ENCODE measurements around the gene KRT83. TPM values are rescaled to one million over a fixed set of nuclear protein-coding genes. Genes with fewer than 3 reads are reported as not detected.
"Not testable (repeated sequence)": the region's sequence is repeated elsewhere in the genome, so short reads cannot be mapped to it uniquely, and the experiment has no call there.

The KRT83 gene
- total and polyA plus RNA-seq, 4 experiments from 2014 or later: not detected

DNA sequence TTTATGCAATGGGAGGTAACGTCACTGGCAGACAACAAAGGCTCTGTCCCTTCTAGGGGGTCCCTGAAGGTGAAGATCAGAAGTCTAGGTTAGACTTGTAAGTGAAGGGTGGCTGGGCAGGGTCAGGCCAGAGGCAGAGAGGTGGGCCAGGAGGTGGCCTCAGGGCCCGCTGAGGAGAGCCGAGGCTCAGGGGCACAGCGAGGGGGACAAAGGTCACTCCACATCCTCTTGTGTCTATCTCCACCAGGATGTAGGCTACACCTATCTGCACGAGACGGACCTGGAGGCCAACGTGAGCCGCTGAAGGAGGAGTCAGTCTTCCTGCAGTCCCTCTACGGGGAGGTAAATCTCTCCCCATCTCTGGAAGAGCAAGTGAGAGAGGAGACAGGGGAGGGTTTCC, 25.8 kb upstream of the KRT83 start:
- intact Hi-C loops (cut with micrococcal nuclease): no loop called here
- POLR2A ChIA-PET (ENCODE audit: partially characterized antibody): interaction anchor here (1.0 kb wide), 1 partner anchor 15 kb away, joined by 3 read pairs; no protein-coding TSS in a partner anchor
- H3K27me3 Mint-ChIP-seq: peaks cover 2 to 5% of the 10 kb centered on the region in 2 donors
- Histone ChIP-seq H3K9me3 (ENCODE audit: control insufficient read depth in 1 of 2, low read length in 2 of 2) (no peaks in the 10 kb centered on the region), H3K27ac (ENCODE audit: low read depth, low read length) (no peak overlapping the region), H3K4me3 (ENCODE audit: low read length in 2 of 2) (no peak overlapping the region), H3K4me1 (ENCODE audit: insufficient read depth, low read length) (peaks cover 14% of the 10 kb centered on the region), H3K36me3 (ENCODE audit: insufficient read depth, low read length) (no peaks in the 10 kb centered on the region), H3K27me3 (ENCODE audit: insufficient read depth, low read length) (no peaks in the 10 kb centered on the region)
- H3K36me3 Mint-ChIP-seq: no peaks in the 10 kb centered on the region
- no peak overlapping the region for H3K27ac Mint-ChIP-seq
- H3K4me1 Mint-ChIP-seq: peaks cover 5 to 12% (median 11%) of the 10 kb centered on the region in 4 donors
- no peak for DNase-seq
- peaks cover 0 to 3% (median 0%) of the 10 kb centered on the region in 8 donors for H3K9me3 Mint-ChIP-seq
- CTCF ChIA-PET (ENCODE audit: partially characterized antibody): interaction anchor here (1.7 kb wide), 1 partner anchor 15 kb away, joined by 4 read pairs; no protein-coding TSS in a partner anchor
- no peak overlapping the region for H3K4me3 Mint-ChIP-seq

DNA sequence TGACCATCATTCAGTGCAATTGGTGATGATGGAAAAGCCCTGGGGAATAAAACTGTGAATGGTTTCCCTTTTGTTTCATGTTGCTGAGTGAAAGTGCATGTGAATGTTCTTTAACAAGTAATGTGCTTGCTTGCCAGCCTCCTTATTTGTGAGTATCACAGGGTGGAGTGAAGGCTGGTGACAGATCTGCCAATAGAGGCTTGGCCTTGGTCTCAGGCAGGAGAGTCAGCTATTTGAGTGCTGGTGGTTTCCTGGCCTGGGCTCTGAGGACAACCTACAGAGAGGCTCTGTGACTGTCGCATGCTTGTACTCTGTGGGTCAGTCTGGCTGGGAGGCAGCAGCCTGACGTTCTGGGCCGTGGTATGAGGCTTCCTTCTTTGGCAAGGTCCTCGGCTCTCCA, 25.4 kb upstream of the KRT83 start:
- Histone ChIP-seq H3K9me3 (ENCODE audit: control insufficient read depth in 1 of 2, low read length in 2 of 2) (no peaks in the 10 kb centered on the region), H3K36me3 (ENCODE audit: insufficient read depth, low read length) (no peaks in the 10 kb centered on the region), H3K27ac (ENCODE audit: low read depth, low read length) (no peak overlapping the region), H3K4me1 (ENCODE audit: insufficient read depth, low read length) (peaks cover 10% of the 10 kb centered on the region), H3K27me3 (ENCODE audit: insufficient read depth, low read length) (no peaks in the 10 kb centered on the region), H3K4me3 (ENCODE audit: low read length in 2 of 2) (no peak overlapping the region)
- no peak overlapping the region for H3K27ac Mint-ChIP-seq
- no peaks in the 10 kb centered on the region for H3K36me3 Mint-ChIP-seq
- peaks cover 2 to 5% of the 10 kb centered on the region in 2 donors for H3K27me3 Mint-ChIP-seq
- H3K9me3 Mint-ChIP-seq: peaks cover 0 to 3% (median 0%) of the 10 kb centered on the region in 8 donors
- no peak for DNase-seq
- peaks cover under 1 to 9% (median 7%) of the 10 kb centered on the region in 4 donors for H3K4me1 Mint-ChIP-seq
- intact Hi-C loops (cut with micrococcal nuclease): no loop called here
- H3K4me3 Mint-ChIP-seq: no peak overlapping the region
- ChIA-PET POLR2A (ENCODE audit: partially characterized antibody) (no interaction called here), CTCF (ENCODE audit: partially characterized antibody) (no interaction called here)

DNA sequence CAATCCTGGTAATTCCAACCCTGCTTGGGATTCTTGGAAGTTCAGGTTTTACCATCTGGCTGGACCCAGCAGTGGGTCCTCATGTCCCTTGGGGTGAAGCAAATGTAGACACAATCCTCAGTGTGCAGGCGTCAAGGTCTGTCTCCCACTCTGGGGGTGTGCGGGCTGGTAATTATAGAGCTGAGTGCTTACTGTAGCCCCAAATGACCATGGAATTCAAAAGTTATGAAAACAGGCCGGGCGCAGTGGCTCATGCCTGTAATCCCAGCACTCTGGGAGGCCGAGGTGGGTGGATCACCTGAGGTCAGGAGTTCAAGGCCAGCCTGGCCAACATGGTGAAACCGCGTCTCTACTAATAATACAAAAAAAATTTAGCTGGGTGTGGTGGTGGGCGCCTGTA, 23.8 kb upstream of the KRT83 start:
- H3K4me1 Mint-ChIP-seq; H3K4me3 Mint-ChIP-seq; POLR2A ChIA-PET (ENCODE audit: partially characterized antibody); DNase-seq; H3K36me3 Mint-ChIP-seq; H3K27me3 ChIP-seq (ENCODE audit: insufficient read depth, low read length); H3K27ac Mint-ChIP-seq; H3K9me3 ChIP-seq (ENCODE audit: control insufficient read depth in 1 of 2, low read length in 2 of 2); H3K27ac ChIP-seq (ENCODE audit: low read depth, low read length); H3K9me3 Mint-ChIP-seq; intact Hi-C loops (cut with micrococcal nuclease); H3K4me3 ChIP-seq (ENCODE audit: low read length in 2 of 2); H3K36me3 ChIP-seq (ENCODE audit: insufficient read depth, low read length); H3K4me1 ChIP-seq (ENCODE audit: insufficient read depth, low read length); CTCF ChIA-PET (ENCODE audit: partially characterized antibody); H3K27me3 Mint-ChIP-seq: not testable (repeated sequence)

DNA sequence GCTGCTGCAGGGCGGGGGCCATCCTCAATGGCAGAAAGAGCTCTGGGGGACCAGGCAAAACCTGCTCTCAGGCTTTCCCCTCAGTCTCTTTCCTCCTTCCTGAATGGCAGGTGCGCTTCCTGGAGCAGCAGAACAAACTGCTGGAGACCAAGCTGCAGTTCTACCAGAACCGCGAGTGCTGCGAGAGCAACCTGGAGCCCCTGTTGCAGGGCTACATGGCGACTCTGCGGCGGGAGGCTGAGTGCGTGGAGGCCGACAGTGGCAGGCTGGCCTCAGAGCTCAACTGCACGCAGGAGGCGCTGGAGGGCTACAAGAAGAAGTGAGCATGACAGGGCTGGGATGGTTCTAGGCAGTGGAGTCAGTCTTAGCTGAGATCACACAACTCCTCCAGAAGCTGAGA, 22.9 kb upstream of the KRT83 start:
- H3K9me3 ChIP-seq (ENCODE audit: control insufficient read depth in 1 of 2, low read length in 2 of 2): no peaks in the 10 kb centered on the region
- no peaks in the 10 kb centered on the region for H3K4me1 ChIP-seq (ENCODE audit: insufficient read depth, low read length)
- H3K27me3 Mint-ChIP-seq: peaks cover 4 to 6% of the 10 kb centered on the region in 2 donors
- intact Hi-C loops (cut with micrococcal nuclease): no loop called here
- H3K36me3 Mint-ChIP-seq: no peaks in the 10 kb centered on the region
- peaks cover 0 to 3% (median 0%) of the 10 kb centered on the region in 8 donors for H3K9me3 Mint-ChIP-seq
- no peak overlapping the region for H3K27ac ChIP-seq (ENCODE audit: low read depth, low read length)
- no peak overlapping the region for H3K27ac Mint-ChIP-seq
- H3K4me3 ChIP-seq (ENCODE audit: low read length in 2 of 2): no peak overlapping the region
- peaks cover 0 to under 1% (median 0%) of the 10 kb centered on the region in 4 donors for H3K4me1 Mint-ChIP-seq
- H3K4me3 Mint-ChIP-seq: no peak overlapping the region
- no peaks in the 10 kb centered on the region for H3K27me3 ChIP-seq (ENCODE audit: insufficient read depth, low read length)
- H3K36me3 ChIP-seq (ENCODE audit: insufficient read depth, low read length): no peaks in the 10 kb centered on the region
- ChIA-PET CTCF (ENCODE audit: partially characterized antibody) (interaction anchor here (1.0 kb wide), 1 partner anchor 27 kb away, joined by 3 read pairs; no protein-coding TSS in a partner anchor), POLR2A (ENCODE audit: partially characterized antibody) (no interaction called here)
- DNase-seq: no peak

DNA sequence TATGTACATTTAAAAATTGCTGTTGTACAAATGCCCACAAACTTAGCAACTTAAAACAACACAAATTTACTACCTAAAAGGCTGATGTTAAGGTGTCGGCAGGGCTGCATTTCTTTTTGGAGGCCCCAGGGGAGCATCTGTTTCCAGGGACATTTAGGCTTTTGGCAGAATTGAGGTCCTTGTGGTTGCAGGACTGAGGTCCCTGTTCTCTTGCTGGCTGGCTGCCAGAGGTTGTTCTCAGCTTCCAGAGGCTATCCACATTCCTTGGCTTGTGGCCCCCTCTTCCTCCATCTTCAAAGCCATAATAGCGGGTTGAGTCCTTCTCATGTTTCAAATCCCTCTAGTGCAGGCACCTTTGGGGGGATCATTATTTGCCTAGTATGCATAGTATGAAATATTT, 22.4 kb upstream of the KRT83 start:
- H3K27me3 Mint-ChIP-seq: peaks cover 4 to 8% of the 10 kb centered on the region in 2 donors
- no peaks in the 10 kb centered on the region for H3K4me1 Mint-ChIP-seq
- Histone ChIP-seq H3K27me3 (ENCODE audit: insufficient read depth, low read length) (no peaks in the 10 kb centered on the region), H3K4me1 (ENCODE audit: insufficient read depth, low read length) (no peaks in the 10 kb centered on the region), H3K9me3 (ENCODE audit: control insufficient read depth in 1 of 2, low read length in 2 of 2) (no peaks in the 10 kb centered on the region), H3K4me3 (ENCODE audit: low read length in 2 of 2) (no peak overlapping the region), H3K36me3 (ENCODE audit: insufficient read depth, low read length) (no peaks in the 10 kb centered on the region), H3K27ac (ENCODE audit: low read depth, low read length) (no peak overlapping the region)
- CTCF ChIA-PET (ENCODE audit: partially characterized antibody): no interaction called here
- POLR2A ChIA-PET (ENCODE audit: partially characterized antibody): no interaction called here
- intact Hi-C loops (cut with micrococcal nuclease): no loop called here
- no peaks in the 10 kb centered on the region for H3K36me3 Mint-ChIP-seq
- H3K9me3 Mint-ChIP-seq: peaks cover 0 to 3% (median 0%) of the 10 kb centered on the region in 8 donors
- H3K4me3 Mint-ChIP-seq: no peak overlapping the region
- H3K27ac Mint-ChIP-seq: no peak overlapping the region
- no peak for DNase-seq

DNA sequence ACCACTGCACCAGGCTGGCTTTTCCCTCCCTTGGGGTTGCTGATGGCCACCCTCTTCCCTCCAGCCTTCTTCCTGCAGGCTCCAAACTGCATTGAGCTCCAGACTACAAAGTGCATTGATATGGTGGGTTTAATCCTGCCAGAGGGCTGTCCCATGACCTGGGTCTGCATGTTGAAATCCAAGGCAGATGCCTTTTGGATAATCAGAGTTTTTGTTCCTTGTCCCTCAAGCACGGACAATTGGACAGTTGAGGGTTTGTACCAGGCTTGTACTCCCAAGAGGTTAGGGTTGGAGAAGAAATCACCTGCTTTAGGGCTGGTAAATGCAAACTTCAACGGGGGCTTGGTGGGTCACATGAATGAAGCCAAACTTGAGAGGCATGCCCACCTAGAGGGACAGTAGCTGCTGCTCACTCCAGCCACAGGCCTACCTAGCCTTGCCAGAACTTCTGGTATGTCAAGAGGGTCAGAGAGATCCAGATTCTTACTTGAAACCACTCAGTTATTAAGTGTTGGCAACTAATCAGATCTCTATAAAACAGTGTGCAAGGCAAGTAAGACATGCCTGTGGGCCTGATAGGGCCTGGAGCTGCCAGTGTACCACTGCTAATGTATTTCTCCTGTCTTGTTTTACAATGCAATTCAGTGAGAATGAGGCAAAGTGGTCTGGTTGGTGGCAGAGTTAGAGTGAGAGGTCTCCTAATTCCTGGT, 21.7 kb upstream of the KRT83 start:
- DNase-seq: no peak
- Mint-ChIP-seq H3K36me3 (no peaks in the 10 kb centered on the region), H3K4me1 (no peaks in the 10 kb centered on the region), H3K27me3 (peaks cover 4 to 8% of the 10 kb centered on the region in 2 donors), H3K4me3 (no peak overlapping the region), H3K9me3 (peaks cover 0 to 3% (median 0%) of the 10 kb centered on the region in 8 donors), H3K27ac (no peak overlapping the region)
- Histone ChIP-seq H3K27ac (ENCODE audit: low read depth, low read length) (no peak overlapping the region), H3K27me3 (ENCODE audit: insufficient read depth, low read length) (no peaks in the 10 kb centered on the region), H3K36me3 (ENCODE audit: insufficient read depth, low read length) (no peaks in the 10 kb centered on the region), H3K4me3 (ENCODE audit: low read length in 2 of 2) (no peak overlapping the region), H3K9me3 (ENCODE audit: control insufficient read depth in 1 of 2, low read length in 2 of 2) (no peaks in the 10 kb centered on the region), H3K4me1 (ENCODE audit: insufficient read depth, low read length) (no peaks in the 10 kb centered on the region)
- ChIA-PET POLR2A (ENCODE audit: partially characterized antibody) (no interaction called here), CTCF (ENCODE audit: partially characterized antibody) (interaction anchor here (1.0 kb wide), 1 partner anchor 537 kb away, joined by 3 read pairs; no protein-coding TSS in a partner anchor)
- intact Hi-C loops (cut with micrococcal nuclease): no loop called here

DNA sequence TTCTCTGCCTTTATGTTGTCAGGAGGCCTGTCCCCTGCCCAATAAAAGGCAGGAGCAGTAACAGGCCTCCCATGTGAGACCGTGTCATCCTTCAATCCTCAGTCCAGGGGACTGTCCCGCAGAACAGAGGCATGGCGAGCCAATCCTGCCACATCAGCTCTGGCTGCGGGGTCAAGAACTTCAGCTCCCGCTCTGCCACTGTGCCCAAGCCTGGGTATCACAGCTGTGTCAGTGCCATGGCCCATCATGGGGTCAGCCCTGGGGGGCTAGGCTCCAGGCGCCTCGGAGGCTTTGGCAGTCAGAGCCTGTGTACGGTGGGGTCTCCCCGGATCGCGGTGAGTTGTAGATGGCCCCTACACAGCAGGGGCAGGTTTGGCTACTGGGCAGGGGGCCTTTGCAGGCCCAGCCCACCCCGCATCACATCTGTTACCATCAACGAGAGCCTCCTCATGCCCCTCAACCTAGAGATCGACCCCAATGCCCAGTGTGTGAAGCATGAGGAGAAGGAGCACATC, 19.9 kb upstream of the KRT83 start:
- H3K4me3 Mint-ChIP-seq: no peak overlapping the region
- ChIA-PET POLR2A (ENCODE audit: partially characterized antibody) (no interaction called here), CTCF (ENCODE audit: partially characterized antibody) (interaction anchor here (2.3 kb wide), 1 partner anchor 16 kb away, joined by 8 read pairs; no protein-coding TSS in a partner anchor)
- Histone ChIP-seq H3K4me1 (ENCODE audit: insufficient read depth, low read length) (no peaks in the 10 kb centered on the region), H3K4me3 (ENCODE audit: low read length in 2 of 2) (no peak overlapping the region), H3K36me3 (ENCODE audit: insufficient read depth, low read length) (no peaks in the 10 kb centered on the region), H3K27ac (ENCODE audit: low read depth, low read length) (no peak overlapping the region), H3K9me3 (ENCODE audit: control insufficient read depth in 1 of 2, low read length in 2 of 2) (peaks cover 0 to 5% of the 10 kb centered on the region in 2 donors), H3K27me3 (ENCODE audit: insufficient read depth, low read length) (no peaks in the 10 kb centered on the region)
- H3K27ac Mint-ChIP-seq: no peak overlapping the region
- no peaks in the 10 kb centered on the region for H3K36me3 Mint-ChIP-seq
- H3K4me1 Mint-ChIP-seq: no peaks in the 10 kb centered on the region
- intact Hi-C loops (cut with micrococcal nuclease): no loop called here
- peaks cover 6 to 8% of the 10 kb centered on the region in 2 donors for H3K27me3 Mint-ChIP-seq
- peaks cover 0 to 7% (median 2%) of the 10 kb centered on the region in 8 donors for H3K9me3 Mint-ChIP-seq
- DNase-seq: no peak

Measured in CD4-positive, alpha-beta memory T cell (primary cell).